Measurements from ENCODE around the gene PFN4.

DNA sequence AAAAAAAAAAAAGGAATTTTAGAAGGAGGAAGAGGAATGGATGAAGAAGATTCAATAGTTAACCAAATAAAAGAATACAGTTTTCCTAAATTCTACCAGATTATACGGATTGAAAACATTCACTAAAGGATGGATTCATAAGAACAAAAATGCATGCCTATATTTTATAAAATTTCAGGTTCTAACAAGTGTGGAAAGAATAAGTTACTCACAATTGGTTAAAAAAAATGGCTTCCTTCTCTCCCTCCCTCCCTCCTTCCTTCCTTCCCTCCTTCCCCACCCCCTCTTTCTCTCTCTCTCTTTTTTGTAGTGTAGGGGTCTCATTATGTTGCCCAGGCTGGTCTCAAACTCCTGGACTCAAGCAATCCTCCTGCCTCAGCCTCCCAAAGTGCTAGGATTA, 36.9 kb downstream of the PFN4 start:
- TF ChIP-seq POLR2A (IDR thresholded peaks at IDR 0.05), result no peak
- TF ChIP-seq, protein P1, sequence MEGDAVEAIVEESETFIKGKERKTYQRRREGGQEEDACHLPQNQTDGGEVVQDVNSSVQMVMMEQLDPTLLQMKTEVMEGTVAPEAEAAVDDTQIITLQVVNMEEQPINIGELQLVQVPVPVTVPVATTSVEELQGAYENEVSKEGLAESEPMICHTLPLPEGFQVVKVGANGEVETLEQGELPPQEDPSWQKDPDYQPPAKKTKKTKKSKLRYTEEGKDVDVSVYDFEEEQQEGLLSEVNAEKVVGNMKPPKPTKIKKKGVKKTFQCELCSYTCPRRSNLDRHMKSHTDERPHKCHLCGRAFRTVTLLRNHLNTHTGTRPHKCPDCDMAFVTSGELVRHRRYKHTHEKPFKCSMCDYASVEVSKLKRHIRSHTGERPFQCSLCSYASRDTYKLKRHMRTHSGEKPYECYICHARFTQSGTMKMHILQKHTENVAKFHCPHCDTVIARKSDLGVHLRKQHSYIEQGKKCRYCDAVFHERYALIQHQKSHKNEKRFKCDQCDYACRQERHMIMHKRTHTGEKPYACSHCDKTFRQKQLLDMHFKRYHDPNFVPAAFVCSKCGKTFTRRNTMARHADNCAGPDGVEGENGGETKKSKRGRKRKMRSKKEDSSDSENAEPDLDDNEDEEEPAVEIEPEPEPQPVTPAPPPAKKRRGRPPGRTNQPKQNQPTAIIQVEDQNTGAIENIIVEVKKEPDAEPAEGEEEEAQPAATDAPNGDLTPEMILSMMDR (IDR thresholded peaks at IDR 0.05), result no peak

Data from esophagus squamous epithelium (tissue), 4 donors.